Suprapubic skin (tissue), 4 donors: Measurements from ENCODE around the gene NR0B2.

Experiments
- EP300 ChIP-seq: sonication (generic); formaldehyde crosslinking; IDR thresholded peaks from one replicate; pipeline ENCODE4 v1.6.1; 2017; ENCODE audit warnings: antibody characterized with exemption
- POLR2A ChIP-seq, 2 donors: fragments of 450-650 bp; IDR thresholded peaks; one replicate each; pipeline ENCODE4 v1.6.1; 2017; ENCODE audit warnings: antibody characterized with exemption in 2 of 2, mild to moderate bottlenecking in 2 of 2, moderate library complexity in 2 of 2
- POLR2AphosphoS5 ChIP-seq, 3 donors: sonication (generic); formaldehyde crosslinking; IDR thresholded peaks; one replicate each; pipeline ENCODE4 v1.6.1; 2017; ENCODE audit warnings: antibody characterized with exemption in 3 of 3
- TF ChIP-seq, protein P1 (sequence below), 2 donors: fragments of 200-600 bp in 1 of 2; fragments of 450-650 bp in 1 of 2; sonication (generic) in 1 of 2; IDR thresholded peaks; one replicate each; pipeline ENCODE4 v1.5.1; 2016 to 2019; ENCODE audit warnings: antibody characterized with exemption in 2 of 2, mild to moderate bottlenecking in 1 of 2, moderate library complexity in 1 of 2

DNA sequence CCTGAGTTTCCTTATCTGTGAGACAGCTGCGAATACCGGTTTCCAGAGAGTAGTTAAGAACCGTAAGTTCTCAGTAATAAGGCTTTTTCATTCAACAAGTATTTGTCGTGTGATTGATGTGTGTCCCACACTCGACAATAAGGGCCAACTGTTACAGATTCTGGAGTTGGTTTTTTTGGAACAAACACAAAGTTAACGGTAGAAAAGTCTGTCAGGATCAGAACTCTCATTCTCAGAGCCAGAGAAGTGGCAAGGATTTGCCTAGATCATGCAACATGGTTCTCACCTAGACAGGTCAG is 8.6 kb upstream of the NR0B2 start:
- TF ChIP-seq, protein P1, sequence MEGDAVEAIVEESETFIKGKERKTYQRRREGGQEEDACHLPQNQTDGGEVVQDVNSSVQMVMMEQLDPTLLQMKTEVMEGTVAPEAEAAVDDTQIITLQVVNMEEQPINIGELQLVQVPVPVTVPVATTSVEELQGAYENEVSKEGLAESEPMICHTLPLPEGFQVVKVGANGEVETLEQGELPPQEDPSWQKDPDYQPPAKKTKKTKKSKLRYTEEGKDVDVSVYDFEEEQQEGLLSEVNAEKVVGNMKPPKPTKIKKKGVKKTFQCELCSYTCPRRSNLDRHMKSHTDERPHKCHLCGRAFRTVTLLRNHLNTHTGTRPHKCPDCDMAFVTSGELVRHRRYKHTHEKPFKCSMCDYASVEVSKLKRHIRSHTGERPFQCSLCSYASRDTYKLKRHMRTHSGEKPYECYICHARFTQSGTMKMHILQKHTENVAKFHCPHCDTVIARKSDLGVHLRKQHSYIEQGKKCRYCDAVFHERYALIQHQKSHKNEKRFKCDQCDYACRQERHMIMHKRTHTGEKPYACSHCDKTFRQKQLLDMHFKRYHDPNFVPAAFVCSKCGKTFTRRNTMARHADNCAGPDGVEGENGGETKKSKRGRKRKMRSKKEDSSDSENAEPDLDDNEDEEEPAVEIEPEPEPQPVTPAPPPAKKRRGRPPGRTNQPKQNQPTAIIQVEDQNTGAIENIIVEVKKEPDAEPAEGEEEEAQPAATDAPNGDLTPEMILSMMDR (IDR thresholded peaks at IDR 0.05): no peak
- TF ChIP-seq POLR2A (IDR thresholded peaks at IDR 0.05) (no peak), POLR2AphosphoS5 (IDR thresholded peaks at IDR 0.05) (no peak), EP300 (no peak)
